NT2/D1 (cell line): ENCODE results near the gene ZC3H11A.

Experiments
- SUZ12 ChIP-seq: IDR thresholded peaks from 2 replicates; pipeline ENCODE4 v1.6.1; 2011; ENCODE audit not compliant: insufficient read length, insufficient read depth; ENCODE audit errors: extremely low read depth
- YY1 ChIP-seq: IDR thresholded peaks from 2 replicates; pipeline ENCODE4 v1.6.1; 2011; ENCODE audit not compliant: insufficient read length, insufficient read depth
- ZNF274 ChIP-seq: IDR thresholded peaks from 2 replicates; pipeline ENCODE4 v1.6.1; 2011; ENCODE audit warnings: mild to moderate bottlenecking, low read depth, low read length

DNA sequence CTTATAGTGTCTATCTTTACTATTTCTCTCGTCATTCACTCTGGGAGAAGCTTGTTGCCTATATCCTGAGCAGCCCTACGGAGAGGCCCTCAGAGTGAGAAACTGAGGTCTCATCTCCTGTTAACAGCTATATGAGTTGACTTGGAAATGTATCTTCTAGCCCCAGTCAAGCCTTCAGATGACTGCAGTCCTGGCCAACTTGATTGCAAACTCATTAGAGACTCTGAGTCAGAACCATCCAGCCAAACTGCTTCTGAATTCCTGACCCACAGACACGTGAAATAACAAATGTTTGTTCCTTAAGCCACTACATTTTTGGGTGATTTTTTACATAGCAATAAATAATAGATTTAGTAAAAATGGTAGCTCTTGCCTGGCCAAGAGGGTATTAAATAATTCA is 3.9 kb upstream of the ZC3H11A start:
- TF ChIP-seq YY1 (no peak), ZNF274 (no peak), SUZ12 (no peak)
